Activated gamma-delta T cell treated with Interleukin-2 at 50 U/mL for 16 hours (primary cell): ENCODE measurements around the gene KCNH2.
"Not testable (repeated sequence)": the region's sequence is repeated elsewhere in the genome, so short reads cannot be mapped to it uniquely, and the experiment has no call there.

Experiments used
- DNase-seq: peaks from one replicate; pipeline ENCODE4 v3.0.0-alpha.2; 2020

KCNH2 gene

GRCh38 chr7:151012031-151012692 is 34.0 kb upstream of the KCNH2 start:
- no peak for DNase-seq

- DNase-seq = not testable (repeated sequence)
Observed at GRCh38 chr7:151011616-151012015, 33.5 kb upstream of the KCNH2 start.

GRCh38 chr7:151011097-151011409 is 32.9 kb upstream of the KCNH2 start:
- no peak for DNase-seq

GRCh38 chr7:151010307-151011096 is 32.4 kb upstream of the KCNH2 start:
- no peak for DNase-seq

- no peak for DNase-seq
Observed at GRCh38 chr7:151010037-151010306, 31.9 kb upstream of the KCNH2 start.

- DNase-seq = no peak
Observed at GRCh38 chr7:151009327-151010036, 31.4 kb upstream of the KCNH2 start.

GRCh38 chr7:151008511-151009323 is 30.6 kb upstream of the KCNH2 start:
- DNase-seq = peak; percentile 74

- no peak for DNase-seq
Observed at GRCh38 chr7:151008143-151008510, 30.0 kb upstream of the KCNH2 start.

GRCh38 chr7:151007469-151007898 is 29.4 kb upstream of the KCNH2 start:
- DNase-seq = no peak

GRCh38 chr7:151006590-151007300 is 28.6 kb upstream of the KCNH2 start:
- DNase-seq = no peak

- no peak for DNase-seq
Observed at GRCh38 chr7:151005566-151005965, 27.4 kb upstream of the KCNH2 start.

GRCh38 chr7:151003572-151003971 is 25.5 kb upstream of the KCNH2 start:
- DNase-seq = no peak

- DNase-seq = no peak
Observed at GRCh38 chr7:151001546-151001945, 23.4 kb upstream of the KCNH2 start.

- no peak for DNase-seq
Observed at GRCh38 chr7:151000897-151001495, 22.9 kb upstream of the KCNH2 start.

- DNase-seq = no peak
Observed at GRCh38 chr7:150999497-151000230, 21.5 kb upstream of the KCNH2 start.

- no peak for DNase-seq
Observed at GRCh38 chr7:150999001-150999400, 20.9 kb upstream of the KCNH2 start.

- DNase-seq = no peak
Observed at GRCh38 chr7:150998341-150998740, 20.2 kb upstream of the KCNH2 start.

GRCh38 chr7:150997817-150998216 is 19.7 kb upstream of the KCNH2 start:
- DNase-seq = no peak

- no peak for DNase-seq
Observed at GRCh38 chr7:150997075-150997511, 19.0 kb upstream of the KCNH2 start.

- DNase-seq = no peak
Observed at GRCh38 chr7:150996376-150997074, 18.4 kb upstream of the KCNH2 start.
